PC-3 (cell line): ENCODE results near the gene BDKRB1.

ENCODE experiments used
- CTCF ChIP-seq: fragments of 300-600 bp; sonication (generic); conservative IDR thresholded peaks from 2 replicates; pipeline ENCODE4 v1.5.1; 2017; ENCODE audit warnings: antibody characterized with exemption, low read depth, mild to moderate bottlenecking, low read length
- EZH2 ChIP-seq: fragments of 300-600 bp; sonication (generic); IDR thresholded peaks from one replicate; pipeline ENCODE4 v1.6.1; 2017; ENCODE audit warnings: antibody characterized with exemption, mild to moderate bottlenecking, low read length; ENCODE audit not compliant: unreplicated experiment

GRCh38 chr14:96224480-96225096, 31.4 kb upstream of the BDKRB1 start:
- TF ChIP-seq CTCF (no peak), EZH2 (no peak)
